ENCODE results near the gene TMEM184B.

Gene TMEM184B

DNA sequence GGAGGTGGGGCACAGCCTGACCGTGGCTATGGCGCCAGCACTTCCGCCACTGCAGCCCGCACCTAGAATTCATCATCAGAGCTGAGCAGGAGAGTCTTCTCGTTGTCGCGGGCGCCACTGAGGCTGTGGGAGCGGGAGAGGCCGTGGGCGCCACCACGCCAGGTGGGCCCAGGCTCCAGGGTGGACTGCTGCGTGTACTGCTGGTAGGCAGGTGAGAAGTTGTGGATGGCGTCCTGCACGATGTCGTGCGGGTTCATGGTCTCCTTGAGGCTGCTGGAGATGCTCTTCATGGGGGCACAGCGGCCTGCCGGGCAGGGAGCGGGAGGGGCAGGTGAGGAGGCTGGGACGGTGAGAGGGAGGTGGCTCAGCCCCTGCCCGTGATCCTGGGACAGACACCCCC, 51.4 kb downstream of the TMEM184B start:
- Histone ChIP-seq H3K36me3 (peaks cover 42% of the 10 kb centered on the region), H4K20me1 (no peaks in the 10 kb centered on the region), H3K9ac (no peak overlapping the region; the same call in 1 of the 2 replicates), H3K4me2 (peak overlapping the region; percentile 57), H3K9me3 (no peaks in the 10 kb centered on the region), H3K4me1 (peaks cover 66% of the 10 kb centered on the region), H3K27ac (peak overlapping the region; percentile 73), H3K27me3 (no peaks in the 10 kb centered on the region), H3K4me3 (no peak overlapping the region)
- TF ChIP-seq Cebpa-rat (IDR thresholded peaks at IDR 0.05) = no peak

DNA sequence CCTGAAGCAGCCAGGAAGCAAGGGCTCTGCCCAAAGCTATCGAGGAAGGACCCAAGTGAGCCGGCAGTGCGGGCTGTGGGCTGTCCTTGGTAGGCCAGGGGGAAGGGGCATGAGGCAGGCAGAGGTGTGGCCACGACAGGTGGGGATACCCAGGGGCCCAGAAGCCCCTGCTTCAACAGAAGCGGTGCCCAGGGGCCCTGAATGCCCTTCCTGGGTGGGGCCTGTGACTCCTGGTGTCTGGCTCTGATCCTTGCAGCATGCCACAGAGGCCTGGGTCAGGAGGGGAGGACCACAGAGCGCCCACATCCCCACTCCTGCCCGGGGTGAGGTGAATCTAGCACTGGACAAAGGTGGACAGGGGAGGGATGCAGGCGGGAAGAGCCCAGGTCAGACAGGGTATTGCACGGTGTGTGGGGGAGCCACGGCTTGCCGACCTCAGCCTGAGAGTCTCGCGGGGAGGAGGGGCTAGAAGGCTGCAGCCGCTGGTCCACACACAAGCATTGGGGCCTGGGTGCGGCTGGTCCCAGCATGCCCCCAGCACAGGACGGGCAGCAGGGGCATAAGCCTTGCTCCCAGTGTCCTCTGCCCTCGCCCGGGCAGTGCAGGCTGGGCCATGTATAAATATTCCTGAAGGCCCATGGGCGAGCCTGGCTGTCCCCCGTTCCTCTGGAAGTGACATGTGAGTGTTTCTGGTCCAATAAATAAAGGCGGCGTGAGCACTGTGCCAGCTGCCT, 52.0 kb downstream of the TMEM184B start:
- Histone ChIP-seq H3K9ac (peak overlapping the region; percentile 46), H3K36me3 (peaks cover 37% of the 10 kb centered on the region), H3K9me3 (no peaks in the 10 kb centered on the region), H3K4me1 (peaks cover 66% of the 10 kb centered on the region), H3K4me3 (no peak overlapping the region), H3K4me2 (peak overlapping the region; percentile 57), H3K27me3 (no peaks in the 10 kb centered on the region), H4K20me1 (no peaks in the 10 kb centered on the region), H3K27ac (peak overlapping the region; percentile 73)
- no peak for TF ChIP-seq Cebpa-rat (IDR thresholded peaks at IDR 0.05)

DNA sequence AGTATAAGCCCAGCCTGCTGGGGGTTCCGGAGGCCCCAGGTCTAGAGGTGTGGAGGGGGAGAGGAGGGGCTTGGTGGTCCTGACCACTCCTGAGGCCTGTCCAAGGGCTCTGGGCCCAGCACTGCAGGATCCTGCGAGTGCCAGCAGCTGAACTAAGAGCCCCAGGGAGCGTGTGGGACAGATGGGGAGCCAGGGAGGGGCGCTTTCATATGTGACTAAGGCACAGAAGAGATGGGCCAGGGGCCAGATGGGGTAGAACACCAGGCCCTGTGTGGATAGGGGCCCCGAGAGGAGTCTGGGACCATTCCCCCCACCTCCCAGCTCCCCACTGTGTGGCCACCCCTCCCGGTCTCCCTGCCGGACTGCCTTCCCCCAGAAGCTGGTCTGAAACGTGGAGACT, 52.6 kb downstream of the TMEM184B start:
- no peaks in the 10 kb centered on the region for H3K9me3 ChIP-seq
- H3K27me3 ChIP-seq = no peaks in the 10 kb centered on the region
- H3K4me3 ChIP-seq = no peak overlapping the region
- peak overlapping the region; percentile 73 for H3K27ac ChIP-seq
- peaks cover 30% of the 10 kb centered on the region for H3K36me3 ChIP-seq
- peak overlapping the region; percentile 46 for H3K9ac ChIP-seq
- no peaks in the 10 kb centered on the region for H4K20me1 ChIP-seq
- TF ChIP-seq Cebpa-rat (IDR thresholded peaks at IDR 0.05) = no peak
- H3K4me2 ChIP-seq = peak overlapping the region; percentile 57
- H3K4me1 ChIP-seq = peaks cover 67% of the 10 kb centered on the region

DNA sequence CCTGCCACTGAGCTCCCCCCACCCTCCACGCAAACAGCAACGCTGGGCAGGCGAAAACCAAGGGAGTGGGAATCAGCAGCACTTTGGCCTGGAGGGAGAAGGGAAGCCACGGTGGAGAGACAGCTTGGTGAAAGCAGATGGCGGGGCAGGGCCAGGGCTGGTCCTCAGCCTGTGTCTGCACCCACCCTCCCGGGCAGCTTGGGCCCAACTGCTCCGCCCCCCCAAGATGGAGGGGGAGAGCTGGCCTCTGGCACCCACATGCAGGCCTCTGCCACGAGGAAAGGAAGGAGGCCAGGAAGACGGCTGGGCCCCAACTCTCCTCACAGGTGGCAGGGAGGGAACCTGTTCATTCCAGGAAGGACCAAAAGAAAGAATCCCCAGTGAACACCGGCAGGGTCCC, 53.2 kb downstream of the TMEM184B start:
- no peak for TF ChIP-seq Cebpa-rat (IDR thresholded peaks at IDR 0.05)
- peaks cover 68% of the 10 kb centered on the region for H3K4me1 ChIP-seq
- H4K20me1 ChIP-seq = no peaks in the 10 kb centered on the region
- peak overlapping the region; percentile 46; the same call in 1 of the 2 replicates for H3K9ac ChIP-seq
- peaks cover 25% of the 10 kb centered on the region for H3K36me3 ChIP-seq
- H3K27ac ChIP-seq = peak overlapping the region; percentile 73
- peak overlapping the region; percentile 57 for H3K4me2 ChIP-seq
- H3K27me3 ChIP-seq = no peaks in the 10 kb centered on the region
- H3K4me3 ChIP-seq = no peak overlapping the region
- no peaks in the 10 kb centered on the region for H3K9me3 ChIP-seq

DNA sequence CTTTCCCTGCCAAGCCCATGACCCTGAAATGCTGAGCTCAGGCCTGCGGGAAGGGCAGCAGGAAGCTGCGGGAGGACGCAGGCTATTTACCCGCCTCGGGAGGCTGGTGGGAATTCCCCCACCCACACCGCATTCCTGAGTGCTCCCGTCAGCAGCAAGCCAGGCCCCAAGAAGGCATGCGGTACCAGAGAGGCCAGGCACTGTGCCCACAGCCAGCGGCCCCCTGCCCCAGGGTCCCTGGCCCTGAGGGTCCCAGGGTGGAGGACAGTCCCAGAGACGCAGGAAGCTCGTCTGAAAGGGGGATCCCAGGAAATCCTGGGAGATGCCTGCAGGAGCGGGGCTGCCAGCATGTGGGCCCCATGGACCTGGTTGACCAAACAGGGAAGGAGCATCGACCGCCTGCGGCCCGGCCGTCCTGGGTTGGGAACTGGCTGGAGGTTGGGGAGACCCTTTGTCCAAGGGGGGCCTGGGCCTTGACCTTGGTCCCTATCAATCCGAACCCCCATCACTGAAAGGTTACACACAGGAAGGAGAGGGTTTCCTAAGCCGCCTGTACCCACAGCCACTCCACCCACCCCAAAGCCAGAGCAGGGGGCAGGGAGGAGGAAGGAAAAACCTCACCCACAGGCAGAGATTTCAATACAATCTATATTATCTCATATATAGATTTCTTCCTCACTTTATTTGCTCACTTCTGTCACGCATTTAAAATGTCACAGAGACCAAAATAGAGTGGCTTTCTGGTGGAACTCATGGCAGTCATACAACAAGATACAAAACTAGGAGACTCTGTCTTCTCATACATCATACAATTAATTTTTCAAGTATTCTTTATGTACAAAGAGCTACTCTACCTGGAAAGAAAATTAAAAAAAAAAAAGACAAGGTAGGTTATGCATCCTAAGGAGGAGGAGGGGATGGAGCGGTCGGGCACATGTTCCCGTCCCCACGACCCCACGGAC, 53.9 kb downstream of the TMEM184B start:
- peak overlapping the region; percentile 57 for H3K4me2 ChIP-seq
- no peaks in the 10 kb centered on the region for H3K9me3 ChIP-seq
- no peak for TF ChIP-seq Cebpa-rat (IDR thresholded peaks at IDR 0.05)
- H3K4me1 ChIP-seq = peaks cover 66% of the 10 kb centered on the region
- no peak overlapping the region for H3K4me3 ChIP-seq
- no peaks in the 10 kb centered on the region for H4K20me1 ChIP-seq
- peak overlapping the region; percentile 73; the same call in 1 of the 2 replicates for H3K27ac ChIP-seq
- H3K27me3 ChIP-seq = no peaks in the 10 kb centered on the region
- 0 out of 2 replicates have a peak overlapping the region, but pooled peaks have one; percentile 46 for H3K9ac ChIP-seq
- peaks cover 22% of the 10 kb centered on the region for H3K36me3 ChIP-seq

DNA sequence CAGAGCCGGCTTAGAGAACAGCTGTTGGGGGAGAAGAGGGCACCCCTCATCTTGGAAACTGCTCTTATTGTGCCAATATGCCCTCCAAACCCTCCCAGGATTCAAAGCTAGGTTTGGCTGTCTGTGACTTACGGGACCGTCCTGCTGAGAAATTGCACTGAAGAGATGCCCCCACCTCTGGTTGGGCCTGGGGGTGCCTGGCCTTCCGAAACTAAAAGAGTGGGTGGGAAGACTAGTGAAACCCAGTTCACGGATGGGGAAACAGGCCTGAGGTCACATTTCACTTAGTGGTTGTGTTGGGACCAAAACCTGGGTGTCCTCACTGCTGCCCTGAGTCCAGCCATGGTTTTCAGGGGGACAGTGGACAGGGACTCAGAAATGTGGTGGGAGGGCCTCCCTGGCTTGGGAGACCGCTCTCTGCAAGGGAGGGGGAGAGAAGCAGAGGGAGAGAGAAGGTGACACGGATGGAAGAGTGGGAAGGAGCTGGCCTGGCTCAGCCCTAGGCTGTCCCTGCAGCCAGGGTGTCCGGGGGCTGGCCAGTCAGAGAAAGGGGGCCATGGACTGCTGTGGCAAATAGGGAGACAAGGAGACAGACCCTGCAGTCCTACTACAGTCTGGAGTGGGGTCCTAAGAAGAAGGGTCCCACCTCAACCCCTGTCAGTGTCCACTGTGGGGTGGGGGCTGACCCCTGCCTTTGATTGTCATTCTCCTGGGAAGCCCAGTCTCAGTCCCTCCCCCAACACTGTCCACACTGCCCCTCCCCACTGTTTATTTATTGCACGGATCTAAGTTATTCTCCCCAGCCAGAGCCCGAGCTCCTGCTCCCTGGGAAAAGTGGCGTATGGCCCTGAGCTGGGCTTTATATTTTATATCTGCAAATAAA, 57.4 kb downstream of the TMEM184B start:
- H3K27ac ChIP-seq = no peak overlapping the region
- H4K20me1 ChIP-seq = no peaks in the 10 kb centered on the region
- TF ChIP-seq Cebpa-rat (IDR thresholded peaks at IDR 0.05) = no peak
- peak overlapping the region; percentile 64 for H3K4me2 ChIP-seq
- peaks cover 46% of the 10 kb centered on the region for H3K4me1 ChIP-seq
- H3K9ac ChIP-seq = no peak overlapping the region
- H3K36me3 ChIP-seq = peaks cover 9% of the 10 kb centered on the region; the same call in 1 of the 2 replicates
- H3K27me3 ChIP-seq = no peaks in the 10 kb centered on the region
- no peak overlapping the region for H3K4me3 ChIP-seq
- no peaks in the 10 kb centered on the region for H3K9me3 ChIP-seq

DNA sequence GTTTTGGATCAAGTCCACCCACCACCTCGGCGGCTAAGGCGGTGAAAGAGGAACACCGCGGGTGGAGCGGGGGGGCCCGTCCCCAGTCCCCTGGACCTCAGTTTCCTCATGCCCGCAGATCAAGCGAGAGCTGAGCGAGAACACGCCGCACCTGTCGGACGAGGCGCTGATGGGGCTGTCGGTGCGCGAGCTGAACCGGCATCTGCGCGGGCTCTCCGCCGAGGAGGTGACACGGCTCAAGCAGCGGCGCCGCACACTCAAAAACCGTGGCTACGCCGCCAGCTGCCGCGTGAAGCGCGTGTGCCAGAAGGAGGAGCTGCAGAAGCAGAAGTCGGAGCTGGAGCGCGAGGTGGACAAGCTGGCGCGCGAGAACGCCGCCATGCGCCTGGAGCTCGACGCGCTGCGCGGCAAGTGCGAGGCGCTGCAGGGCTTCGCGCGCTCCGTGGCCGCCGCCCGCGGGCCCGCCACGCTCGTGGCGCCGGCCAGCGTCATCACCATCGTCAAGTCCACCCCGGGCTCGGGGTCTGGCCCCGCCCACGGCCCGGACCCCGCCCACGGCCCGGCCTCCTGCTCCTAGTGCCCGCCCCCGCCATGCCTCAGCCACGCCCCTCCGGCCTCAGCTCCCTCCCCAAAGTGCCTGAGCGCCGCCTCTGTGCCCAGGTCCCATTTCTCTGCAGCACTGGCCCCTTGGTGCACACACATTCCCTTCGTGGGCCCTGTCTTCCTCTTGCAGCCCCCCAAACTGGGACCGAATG, 58.3 kb downstream of the TMEM184B start:
- no peak for TF ChIP-seq Cebpa-rat (IDR thresholded peaks at IDR 0.05)
- Histone ChIP-seq H3K9ac (peak overlapping the region; percentile 3; the same call in 1 of the 2 replicates), H3K9me3 (no peaks in the 10 kb centered on the region), H3K4me1 (peaks cover 37% of the 10 kb centered on the region), H3K4me2 (peak overlapping the region; percentile 64), H3K4me3 (peak overlapping the region; percentile 58), H3K36me3 (0 out of 2 replicates have a peak, but pooled peaks cover 7% of the 10 kb centered on the region), H3K27me3 (no peaks in the 10 kb centered on the region), H3K27ac (no peak overlapping the region), H4K20me1 (no peaks in the 10 kb centered on the region)

DNA sequence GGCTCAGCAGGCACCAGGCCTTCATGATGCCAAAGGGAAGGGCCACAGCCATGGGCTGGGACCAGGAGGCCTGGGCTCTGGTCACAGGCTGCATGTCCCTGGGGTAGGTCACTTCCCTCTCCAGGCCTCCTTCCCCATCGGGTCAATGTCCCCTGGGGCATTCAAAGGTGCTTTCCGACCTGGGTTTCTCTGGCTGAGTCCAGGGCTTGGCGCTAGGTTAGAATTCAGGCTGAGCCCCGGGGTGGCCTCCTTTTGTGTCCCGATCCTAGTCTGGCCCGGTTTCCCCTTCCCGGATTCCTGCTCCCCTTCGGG, 58.9 kb downstream of the TMEM184B start:
- Histone ChIP-seq H3K9ac (no peak overlapping the region), H3K4me2 (peak overlapping the region; percentile 64), H3K36me3 (0 out of 2 replicates have a peak, but pooled peaks cover 6% of the 10 kb centered on the region)

More for the DNA sequence above, 58.9 kb downstream of the TMEM184B start:
- no peak overlapping the region for H3K27ac ChIP-seq
- peak overlapping the region; percentile 58 for H3K4me3 ChIP-seq
- H3K4me1 ChIP-seq = peaks cover 32% of the 10 kb centered on the region
- no peaks in the 10 kb centered on the region for H4K20me1 ChIP-seq
- TF ChIP-seq Cebpa-rat (IDR thresholded peaks at IDR 0.05) = no peak
- no peaks in the 10 kb centered on the region for H3K9me3 ChIP-seq
- no peaks in the 10 kb centered on the region for H3K27me3 ChIP-seq
